ENCODE measurements around the gene TIMM22. TPM values are rescaled to one million over a fixed set of nuclear protein-coding genes. Genes with fewer than 3 reads are reported as not detected.
"Not testable (repeated sequence)": the region's sequence is repeated elsewhere in the genome, so short reads cannot be mapped to it uniquely, and the experiment has no call there.

TIMM22 gene
- 24.2 and 24.9 TPM in 2 replicates for total RNA-seq (2014; rRNA removed; shearing (Covaris generic))
- 16.2 and 17.9 TPM in 2 replicates for polyA plus RNA-seq (2015; cell fraction: cytosol; rRNA removed)
- 4.5 and 4.7 TPM in 2 replicates for polyA plus RNA-seq (2015; cell fraction: nucleus; rRNA removed)

DNA sequence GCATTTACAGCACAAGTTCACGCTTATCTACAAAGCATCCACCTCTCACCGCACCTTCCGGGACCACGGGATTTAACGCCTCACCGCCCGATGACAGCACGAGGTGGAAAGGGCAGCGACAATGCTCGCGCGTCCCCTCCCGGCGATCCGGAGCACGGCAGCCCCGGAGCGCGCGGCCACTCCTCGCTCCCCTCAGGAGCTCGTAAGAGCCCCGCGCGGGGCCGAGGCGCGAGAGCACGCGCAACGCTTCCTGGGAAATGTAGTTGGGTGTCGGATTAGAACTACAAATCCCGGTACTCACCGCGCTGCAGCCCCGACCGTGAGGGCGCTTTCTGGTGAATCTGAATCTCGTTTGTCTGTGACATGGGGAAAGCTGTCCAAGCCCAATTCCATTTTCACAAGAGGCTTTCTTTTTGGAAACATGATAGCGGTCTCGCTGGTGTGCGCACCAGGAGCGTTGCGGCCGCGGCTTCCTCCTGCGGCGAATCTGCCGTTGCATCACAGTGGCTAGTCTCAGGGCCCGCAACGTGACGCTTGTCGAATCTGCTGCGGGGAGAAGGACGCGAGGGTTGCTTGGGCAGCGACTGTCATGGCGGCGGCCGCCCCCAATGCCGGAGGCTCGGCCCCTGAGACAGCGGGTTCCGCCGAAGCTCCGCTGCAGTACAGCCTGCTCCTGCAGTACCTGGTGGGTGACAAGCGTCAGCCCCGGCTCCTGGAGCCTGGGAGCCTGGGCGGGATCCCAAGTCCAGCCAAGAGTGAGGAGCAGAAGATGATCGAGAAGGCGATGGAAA is at the start of gene TIMM22:
Gene TIMM22, plus strand, starts transcription at position 576 of the 791 bp plus-strand sequence. Its CDS starts 14 bp downstream, at position 590.
- DNase-seq (ENCODE audit: low read depth, low spot score) = peak; percentile 97
- in situ Hi-C loops (cut with HindIII; ENCODE audit: low pct_unique_long_range_greater_than_20kb, low sequenced_read_pairs) = no loop called here

DNA sequence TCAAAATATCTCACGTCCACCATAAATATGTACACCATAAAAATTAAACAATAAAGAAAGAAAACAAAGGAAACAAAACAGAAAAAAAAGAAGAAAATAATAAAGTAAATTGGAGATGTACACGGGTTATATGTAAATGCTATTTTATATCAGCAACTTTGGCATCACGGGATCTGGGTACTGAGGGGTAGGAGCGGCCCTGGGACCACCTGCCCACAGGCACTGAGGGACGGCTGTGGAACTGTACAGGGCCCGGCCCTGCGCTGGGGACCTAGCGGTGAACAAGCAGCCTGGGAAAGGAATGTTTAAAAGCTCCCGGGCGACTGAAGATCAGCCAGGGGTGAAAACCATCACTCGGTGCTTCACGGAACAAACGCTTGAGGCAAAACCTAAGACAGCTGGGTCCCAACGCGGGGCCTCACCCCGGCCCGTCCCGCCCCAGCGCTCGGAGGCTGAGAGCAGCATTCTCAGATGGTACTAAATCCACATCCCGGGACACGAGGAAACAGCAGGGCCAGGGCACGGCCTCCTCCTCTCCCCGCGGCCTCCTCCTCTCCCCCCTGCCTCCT is 48.6 kb upstream of the TIMM22 start:
- no peak for DNase-seq (ENCODE audit: low read depth, low spot score)
- in situ Hi-C loops (cut with HindIII; ENCODE audit: low pct_unique_long_range_greater_than_20kb, low sequenced_read_pairs) = no loop called here

DNA sequence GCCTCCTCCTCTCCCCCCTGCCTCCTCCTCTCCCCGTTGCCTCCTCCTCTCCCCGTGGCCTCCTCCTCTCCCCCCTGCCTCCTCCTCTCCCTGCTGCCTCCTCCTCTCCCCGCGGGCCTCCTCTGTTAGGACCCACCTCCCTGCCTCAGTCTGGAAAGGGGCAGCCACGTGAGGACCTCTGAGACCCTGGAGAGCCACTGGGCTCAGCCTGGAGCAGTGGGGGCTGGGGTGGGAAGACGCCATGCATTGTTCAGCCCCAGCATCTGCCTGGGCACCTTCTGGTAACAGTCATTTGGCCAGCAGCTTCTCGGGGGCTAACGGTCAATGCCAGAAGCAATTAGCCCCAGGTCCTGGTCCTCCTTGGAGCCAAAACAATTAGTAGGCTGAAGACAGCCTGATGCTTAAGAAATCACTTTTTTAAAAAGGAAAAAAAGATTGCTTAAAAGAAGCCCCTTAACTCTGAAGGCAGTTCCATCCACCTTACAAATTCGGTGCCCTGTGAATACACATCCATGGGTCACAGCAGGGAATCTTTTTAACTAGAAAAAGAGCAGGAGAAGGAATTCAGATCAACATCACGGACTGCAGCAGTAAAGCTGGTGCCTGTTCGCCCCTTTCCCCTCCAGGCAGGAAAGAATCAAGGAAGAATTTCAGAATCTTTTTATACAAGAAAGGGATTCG is 47.2 kb upstream of the TIMM22 start:
- DNase-seq (ENCODE audit: low read depth, low spot score) = no peak
- in situ Hi-C loops (cut with HindIII; ENCODE audit: low pct_unique_long_range_greater_than_20kb, low sequenced_read_pairs) = no loop called here

DNA sequence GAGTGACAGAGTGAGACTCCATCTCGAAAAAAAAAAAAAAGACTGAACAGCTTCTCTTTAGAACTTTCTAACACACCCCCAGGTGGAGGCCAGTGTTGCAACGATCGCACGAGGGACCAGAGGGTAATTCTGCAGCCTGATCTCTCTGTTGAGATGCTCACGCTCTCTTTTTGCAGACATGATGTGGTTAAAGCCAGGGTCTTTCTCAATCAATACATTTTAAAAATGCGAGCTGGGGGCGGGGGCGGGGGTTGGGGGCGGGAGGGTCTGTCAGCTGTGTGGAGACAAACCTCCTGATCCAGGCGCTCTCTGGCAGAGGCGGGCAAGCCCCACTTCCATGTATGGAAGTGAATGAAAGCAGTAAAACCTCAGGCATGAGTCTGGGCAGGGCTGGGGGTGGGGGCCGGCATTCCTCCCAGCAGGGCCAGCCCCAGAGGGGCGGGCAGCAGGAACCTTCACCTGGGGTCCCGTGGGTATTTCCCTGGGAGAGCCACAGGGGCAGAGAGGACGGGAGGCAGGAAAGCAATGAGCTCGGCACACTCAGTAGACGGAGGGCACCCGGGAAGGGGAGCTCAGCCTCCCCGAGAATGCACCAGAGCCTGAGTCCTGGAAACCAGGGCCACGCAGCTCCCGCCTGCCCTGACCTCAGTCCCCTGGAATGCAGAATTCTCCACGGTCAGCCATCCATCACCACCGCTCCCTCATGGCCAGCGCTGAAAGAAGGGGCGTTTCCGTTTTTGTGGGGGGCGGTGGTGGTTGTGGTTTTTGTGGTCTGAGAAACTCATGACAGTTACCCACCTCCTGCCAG is 45.4 kb upstream of the TIMM22 start:
- DNase-seq (ENCODE audit: low read depth, low spot score) = no peak
- in situ Hi-C loops (cut with HindIII; ENCODE audit: low pct_unique_long_range_greater_than_20kb, low sequenced_read_pairs) = no loop called here

DNA sequence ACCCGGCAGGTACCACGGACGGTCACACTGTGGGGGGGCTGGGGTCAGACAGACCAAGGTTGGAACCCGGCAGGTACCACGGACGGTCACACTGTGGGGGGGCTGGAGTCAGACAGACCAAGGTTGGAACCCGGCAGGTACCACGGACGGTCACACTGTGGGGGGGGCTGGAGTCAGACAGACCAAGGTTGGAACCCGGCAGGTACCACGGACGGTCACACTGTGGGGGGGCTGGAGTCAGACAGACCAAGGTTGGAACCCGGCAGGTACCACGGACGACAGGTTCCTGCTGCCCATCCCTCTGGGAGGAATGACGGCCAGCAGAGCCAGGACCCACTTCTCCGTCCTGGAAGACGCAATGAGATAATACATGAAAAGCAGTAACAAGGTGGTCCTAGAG is 44.3 kb upstream of the TIMM22 start:
- in situ Hi-C loops (cut with HindIII; ENCODE audit: low pct_unique_long_range_greater_than_20kb, low sequenced_read_pairs); DNase-seq (ENCODE audit: low read depth, low spot score): not testable (repeated sequence)

DNA sequence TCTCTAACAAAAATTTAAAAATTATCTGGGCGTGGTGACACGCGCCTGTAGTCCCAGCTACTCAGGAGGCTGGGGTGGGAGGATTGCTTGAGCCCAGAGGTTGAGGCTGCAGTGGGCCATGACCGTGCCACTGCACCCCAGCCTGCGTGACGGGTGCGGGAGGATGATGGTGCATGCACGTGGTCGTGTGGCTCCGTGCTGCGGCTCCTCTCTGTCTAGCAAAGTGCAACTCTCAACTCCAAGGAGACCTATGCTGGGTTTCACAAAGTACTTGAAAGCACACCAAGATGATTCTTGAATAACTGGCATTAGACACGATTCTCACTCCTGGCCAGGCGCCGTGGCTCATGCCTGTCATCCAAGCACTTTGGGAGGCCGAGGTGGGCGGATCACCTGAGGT is 43.2 kb upstream of the TIMM22 start:
- in situ Hi-C loops (cut with HindIII; ENCODE audit: low pct_unique_long_range_greater_than_20kb, low sequenced_read_pairs) = no loop called here
- no peak for DNase-seq (ENCODE audit: low read depth, low spot score)

DNA sequence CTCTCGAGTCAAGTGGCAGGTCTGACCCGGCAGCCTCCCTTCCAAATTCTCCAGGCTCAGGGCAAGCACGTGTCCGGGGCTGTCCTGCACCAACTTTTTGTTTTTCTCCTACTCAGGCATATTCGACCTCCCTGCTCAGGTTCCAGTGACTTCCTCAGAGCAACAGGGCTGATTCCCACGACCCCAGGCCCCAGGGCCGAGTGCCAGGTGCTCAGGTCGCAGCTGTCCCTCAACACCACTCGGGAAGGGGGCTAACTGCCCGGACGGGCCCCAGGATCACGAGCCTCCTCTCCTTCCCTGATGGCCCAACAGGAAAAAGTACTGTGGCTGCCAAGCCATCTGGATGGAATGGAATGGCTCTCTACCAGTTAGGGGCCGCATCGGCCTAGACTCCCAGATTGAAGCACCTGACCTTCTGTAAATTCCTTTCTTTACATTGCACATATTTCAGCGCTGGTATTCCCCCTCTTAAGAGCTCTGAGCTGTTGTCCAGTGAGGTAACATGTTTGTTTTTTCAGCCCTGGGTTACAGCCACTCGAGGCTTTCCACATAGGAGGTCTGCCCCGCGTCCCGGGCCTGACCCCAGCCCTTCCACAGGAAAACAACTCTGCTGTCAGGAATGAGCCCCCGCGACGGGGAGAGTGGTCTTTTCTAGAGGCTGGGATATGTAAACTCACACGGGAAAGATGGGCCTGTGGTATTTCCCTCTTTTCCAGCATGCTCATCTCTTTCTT is 42.3 kb upstream of the TIMM22 start:
- DNase-seq (ENCODE audit: low read depth, low spot score) = no peak
- in situ Hi-C loops (cut with HindIII; ENCODE audit: low pct_unique_long_range_greater_than_20kb, low sequenced_read_pairs) = no loop called here

DNA sequence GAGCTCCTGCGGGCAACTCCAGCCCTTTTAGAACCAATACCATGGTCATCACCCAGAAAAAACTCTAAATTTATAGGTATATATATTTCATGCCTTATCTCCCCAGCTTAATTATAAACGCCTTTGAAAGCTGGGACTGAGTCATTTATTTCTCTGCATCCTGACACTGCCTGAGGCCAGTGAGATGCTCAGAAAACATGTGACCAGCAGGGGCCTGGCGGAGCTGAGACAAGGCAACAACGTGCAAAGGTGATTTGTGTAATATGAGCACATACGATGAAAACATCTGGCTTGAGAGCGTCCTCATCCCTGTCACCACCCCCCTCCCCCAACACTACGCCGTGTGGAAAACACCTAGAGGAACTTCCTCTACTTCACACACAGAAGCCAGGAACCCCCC is 40.0 kb upstream of the TIMM22 start:
- no peak for DNase-seq (ENCODE audit: low read depth, low spot score)
- in situ Hi-C loops (cut with HindIII; ENCODE audit: low pct_unique_long_range_greater_than_20kb, low sequenced_read_pairs) = no loop called here

DNA sequence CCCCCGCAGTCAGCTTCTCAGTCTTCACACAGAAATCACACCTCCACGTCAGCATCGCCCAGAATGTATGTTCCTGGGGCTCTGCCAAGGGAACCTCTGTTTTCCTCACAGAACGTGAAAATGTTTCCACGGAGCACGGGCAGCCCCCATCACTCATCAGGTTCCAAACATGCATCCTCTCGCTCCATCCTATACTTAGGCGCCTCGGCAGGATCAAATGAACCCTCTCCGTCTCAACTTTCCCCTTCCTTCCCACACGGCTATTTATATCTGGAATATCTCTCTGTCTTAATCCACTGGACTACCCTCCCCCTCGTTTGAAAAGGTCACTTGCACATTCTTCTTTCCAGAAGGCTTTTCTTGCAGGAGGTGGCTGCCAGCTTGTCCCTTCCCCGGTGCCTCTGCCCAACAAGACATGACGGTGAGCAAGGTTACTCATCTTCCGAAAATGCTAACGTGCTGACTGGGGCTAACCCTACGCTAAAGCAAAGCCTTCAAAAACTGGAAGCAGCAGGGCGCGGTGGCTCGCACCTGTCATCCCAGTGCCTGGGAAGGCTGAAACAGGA is 39.0 kb upstream of the TIMM22 start:
- no peak for DNase-seq (ENCODE audit: low read depth, low spot score)

DNA sequence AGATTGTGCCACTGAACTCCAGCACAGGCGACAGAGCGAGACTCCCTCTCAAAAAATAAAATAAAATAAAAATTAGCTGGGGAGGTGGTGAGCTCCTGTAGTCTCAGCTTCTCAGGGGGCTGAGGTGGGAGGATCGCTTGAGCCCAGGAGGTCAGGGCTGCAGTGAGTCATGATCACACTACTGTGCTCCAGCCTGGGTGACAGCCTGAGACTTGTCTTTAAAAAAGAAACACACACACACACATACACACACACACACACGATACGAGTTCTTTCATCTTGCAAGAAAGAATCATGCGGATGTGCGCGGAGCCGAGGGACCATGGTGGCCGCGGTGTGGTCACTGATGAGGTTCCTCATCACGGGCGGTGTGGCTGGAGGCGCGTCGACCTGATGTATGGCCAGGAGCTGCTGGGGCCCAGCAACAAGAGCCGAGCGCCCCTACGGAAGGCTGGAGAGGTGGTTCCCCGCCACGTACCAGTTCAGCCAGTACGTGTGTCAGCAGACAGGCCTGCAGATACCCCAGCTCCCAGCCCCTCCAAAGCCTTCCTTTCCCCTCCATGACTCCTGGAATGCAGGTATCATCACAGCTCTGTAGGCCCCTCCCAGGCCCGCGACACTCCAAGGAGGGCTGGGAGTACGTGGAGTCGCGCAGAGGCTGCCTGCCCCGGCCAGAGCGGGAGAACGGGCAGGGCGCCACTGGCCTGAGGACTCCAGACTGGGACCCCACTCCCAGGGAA is 38.0 kb upstream of the TIMM22 start:
- in situ Hi-C loops (cut with HindIII; ENCODE audit: low pct_unique_long_range_greater_than_20kb, low sequenced_read_pairs) = no loop called here
- DNase-seq (ENCODE audit: low read depth, low spot score) = no peak

More for the DNA sequence above, 39.0 kb upstream of the TIMM22 start:
- in situ Hi-C loops (cut with HindIII; ENCODE audit: low pct_unique_long_range_greater_than_20kb, low sequenced_read_pairs) = no loop called here

DNA sequence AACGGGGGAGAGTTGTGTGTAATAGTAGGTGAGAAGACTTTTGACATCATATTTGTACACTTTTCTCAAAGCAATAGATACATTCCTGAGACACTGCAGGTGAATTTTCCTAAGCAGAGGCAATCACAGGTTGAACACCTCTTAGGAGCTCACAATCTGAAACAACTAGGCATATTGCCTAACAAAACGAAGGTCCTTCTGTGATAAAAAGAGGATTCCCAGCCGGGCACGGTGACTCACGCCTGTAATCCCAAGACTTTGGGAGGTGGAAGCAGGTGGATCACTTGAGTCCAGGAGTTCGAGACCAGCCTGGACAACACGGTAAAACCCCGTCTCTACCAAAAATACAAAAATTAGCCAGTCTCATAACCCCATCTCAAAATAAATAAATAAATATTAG is 34.8 kb upstream of the TIMM22 start:
- in situ Hi-C loops (cut with HindIII; ENCODE audit: low pct_unique_long_range_greater_than_20kb, low sequenced_read_pairs) = no loop called here
- no peak for DNase-seq (ENCODE audit: low read depth, low spot score)

DNA sequence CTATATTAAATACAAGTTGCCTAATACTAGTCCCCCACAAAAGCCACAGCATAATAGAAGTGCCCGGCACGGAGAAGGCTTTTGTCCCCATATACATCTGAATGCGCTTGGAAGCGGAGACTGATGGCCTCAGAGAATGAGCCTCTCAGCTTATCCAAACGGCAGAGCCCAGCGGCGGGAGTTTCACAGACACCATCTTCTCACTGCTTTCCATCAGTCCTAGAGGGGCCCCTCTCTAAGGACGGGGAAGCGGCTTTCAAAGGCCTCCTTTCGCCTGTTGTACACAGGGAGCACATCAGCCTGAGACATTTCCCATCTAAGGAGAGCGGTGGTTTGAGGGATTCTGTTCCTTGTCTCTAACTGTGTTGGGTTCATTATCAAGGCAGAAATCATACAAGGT is 34.3 kb upstream of the TIMM22 start:
- in situ Hi-C loops (cut with HindIII; ENCODE audit: low pct_unique_long_range_greater_than_20kb, low sequenced_read_pairs) = no loop called here
- no peak for DNase-seq (ENCODE audit: low read depth, low spot score)

DNA sequence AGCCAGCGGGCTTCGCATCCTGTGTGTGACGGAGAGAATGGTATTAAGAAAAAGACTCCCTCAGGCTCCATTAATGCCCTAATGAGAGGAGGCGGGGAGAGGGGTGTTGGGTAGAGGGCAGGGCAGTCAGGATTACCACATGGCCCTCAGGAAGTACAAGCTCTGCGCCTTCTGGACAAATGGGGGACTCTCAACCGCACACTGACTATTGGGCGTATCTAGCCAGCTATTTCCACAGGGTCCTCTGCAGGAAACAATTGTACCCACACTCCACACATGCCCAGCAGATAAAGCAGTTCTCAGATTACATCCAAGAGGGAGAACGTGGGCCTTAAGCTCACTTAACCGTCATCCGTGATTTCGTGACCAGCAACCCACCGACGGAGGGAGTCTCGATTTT is 32.1 kb upstream of the TIMM22 start:
- no peak for DNase-seq (ENCODE audit: low read depth, low spot score)
- in situ Hi-C loops (cut with HindIII; ENCODE audit: low pct_unique_long_range_greater_than_20kb, low sequenced_read_pairs) = no loop called here

DNA sequence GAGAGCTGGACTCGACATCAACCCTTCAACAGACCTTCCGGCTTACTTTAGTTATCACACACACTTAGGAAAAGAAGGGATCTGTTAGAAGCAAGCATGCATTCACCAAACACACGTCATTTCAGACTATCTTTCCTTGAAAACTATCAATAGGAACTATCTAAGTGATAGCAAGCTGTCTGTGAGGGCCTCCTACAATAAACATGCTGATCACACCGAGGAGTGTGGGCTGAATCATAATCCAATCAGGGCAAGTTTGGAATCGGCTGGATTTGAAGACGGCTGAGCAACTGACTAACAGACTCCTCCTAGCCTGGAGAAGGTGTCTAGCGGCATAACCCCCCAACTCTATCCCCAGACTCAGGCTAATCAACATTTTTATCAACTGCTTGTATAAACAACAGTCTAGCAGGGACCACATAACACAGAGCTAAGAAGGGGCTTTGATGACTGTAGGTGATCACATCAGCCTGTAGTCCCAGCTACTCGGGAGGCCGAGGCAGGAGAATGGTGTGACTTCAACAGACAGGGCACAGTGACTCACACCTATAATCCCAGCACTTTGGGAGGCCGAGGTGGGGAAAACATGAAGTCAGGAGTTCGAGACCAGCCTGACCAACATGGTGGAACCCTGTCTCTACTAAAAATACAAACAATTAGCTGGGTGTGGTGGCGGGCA is 31.5 kb upstream of the TIMM22 start:
- DNase-seq (ENCODE audit: low read depth, low spot score) = no peak
- in situ Hi-C loops (cut with HindIII; ENCODE audit: low pct_unique_long_range_greater_than_20kb, low sequenced_read_pairs) = no loop called here

DNA sequence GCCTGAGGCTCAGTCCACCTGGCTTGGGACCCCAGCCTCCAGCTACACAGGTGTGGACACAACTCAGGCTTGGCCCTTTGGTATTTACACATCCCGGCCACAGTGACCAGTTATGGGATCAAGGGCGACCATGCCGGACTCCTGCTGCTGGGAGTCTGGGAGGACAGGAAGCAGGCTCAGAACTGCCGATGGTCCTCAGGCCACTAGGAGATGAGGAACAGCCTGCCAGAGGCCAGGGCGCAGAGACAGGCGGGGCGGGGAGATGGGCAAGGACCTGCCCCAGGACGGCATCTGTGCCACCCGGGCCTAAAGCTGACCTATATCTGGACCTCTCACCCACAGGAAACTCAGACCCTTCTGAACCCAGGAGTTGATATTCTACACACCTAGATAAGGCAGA is 29.8 kb upstream of the TIMM22 start:
- in situ Hi-C loops (cut with HindIII; ENCODE audit: low pct_unique_long_range_greater_than_20kb, low sequenced_read_pairs) = no loop called here
- DNase-seq (ENCODE audit: low read depth, low spot score) = no peak
